ENCODE data around the gene NYNRIN.
"Not testable (repeated sequence)": the region's sequence is repeated elsewhere in the genome, so short reads cannot be mapped to it uniquely, and the experiment has no call there.

NYNRIN gene

GRCh38 chr14:24442240-24443052 lies 43.6 kb downstream of the NYNRIN start, which contains the start of gene SDR39U1:
SDR39U1 (minus strand) TSS chr14:24442776; CDS start chr14:24442769, 7 bp downstream.
- WGBS (ENCODE audit: insufficient coverage), result 0% methylated on average over 23 of the region's 52 CpGs
- CTCF ChIA-PET, result interaction anchor here (1.1 to 21.5 kb wide), 4 partner anchors 11 to 110 kb away, joined by 3 to 488 read pairs (median 18); partner anchors contain the start of genes ADCY4, CBLN3, KHNYN and RIPK3
- POLR2A ChIA-PET, result interaction anchor here (0.9 to 1.7 kb wide), 2 partner anchors 33 to 109 kb away, joined by 5 to 6 read pairs; no protein-coding TSS in a partner anchor
- Histone ChIP-seq H3K36me3 (ENCODE audit: control insufficient read depth in 4 of 4, insufficient read depth in 4 of 4, low read length in 3 of 4) (peaks cover 6 to 38% (median 29%) of the 10 kb centered on the region in 4 experiments), H3K9me3 (ENCODE audit: control extremely low read depth in 1 of 5, control insufficient read depth in 4 of 5, insufficient read depth in 2 of 5, low read depth in 1 of 5, low read length in 4 of 5) (no peaks in the 10 kb centered on the region), H3K4me1 (ENCODE audit: control extremely low read depth in 1 of 4, control insufficient read depth in 4 of 4, insufficient read depth in 4 of 4, low read length in 3 of 4) (peaks cover 6 to 38% (median 31%) of the 10 kb centered on the region in 4 experiments), H3K27ac (ENCODE audit: insufficient read depth in 1 of 2, low read depth in 1 of 2, low read length in 2 of 2, poor library complexity in 1 of 2, severe bottlenecking in 2 of 2) (peak within 1 kb of the TSS; percentile 92 to 97), H3K27me3 (replicated peaks in 2 of 5; ENCODE audit: control insufficient read depth in 4 of 5, insufficient read depth in 5 of 5, low read length in 4 of 5) (no peaks in the 10 kb centered on the region), H3K4me3 (ENCODE audit: control insufficient read depth in 1 of 7, extremely low read depth in 1 of 7, insufficient read depth in 4 of 7, low read depth in 2 of 7, low read length in 6 of 7) (peak within 1 kb of the TSS; percentile 60 to 96 (median 83))
- DNase-seq, result peak; percentile 99 to 100 (median 99)

- Histone ChIP-seq H3K27ac (ENCODE audit: insufficient read depth in 1 of 2, low read depth in 1 of 2, low read length in 2 of 2, poor library complexity in 1 of 2, severe bottlenecking in 2 of 2) (peak overlapping the region; percentile 82 to 97), H3K36me3 (ENCODE audit: control insufficient read depth in 4 of 4, insufficient read depth in 4 of 4, low read length in 3 of 4) (peaks cover 6 to 31% (median 25%) of the 10 kb centered on the region in 4 experiments), H3K4me3 (ENCODE audit: control insufficient read depth in 1 of 7, extremely low read depth in 1 of 7, insufficient read depth in 4 of 7, low read depth in 2 of 7, low read length in 6 of 7) (peak overlapping the region in 6 of 7 experiments; percentile 78 to 96 (median 85)), H3K4me1 (ENCODE audit: control extremely low read depth in 1 of 4, control insufficient read depth in 4 of 4, insufficient read depth in 4 of 4, low read length in 3 of 4) (peaks cover 2 to 31% (median 24%) of the 10 kb centered on the region in 4 experiments), H3K27me3 (replicated peaks in 2 of 5; ENCODE audit: control insufficient read depth in 4 of 5, insufficient read depth in 5 of 5, low read length in 4 of 5) (no peaks in the 10 kb centered on the region), H3K9me3 (ENCODE audit: control extremely low read depth in 1 of 5, control insufficient read depth in 4 of 5, insufficient read depth in 2 of 5, low read depth in 1 of 5, low read length in 4 of 5) (no peaks in the 10 kb centered on the region)
- POLR2A ChIA-PET, result no interaction called here
- CTCF ChIA-PET, result interaction anchor here (21.5 kb wide), 1 partner anchor 111 kb away, joined by 488 read pairs; the partner anchor contains the start of genes ADCY4 and RIPK3
- 9% methylated on average over 6 of the region's 7 CpGs for WGBS (ENCODE audit: insufficient coverage)
- no peak for DNase-seq
Observed at GRCh38 chr14:24443053-24443665, 44.4 kb downstream of the NYNRIN start.

GRCh38 chr14:24450828-24451227 lies 52.0 kb downstream of the NYNRIN start:
- DNase-seq; H3K36me3 ChIP-seq (ENCODE audit: control insufficient read depth in 4 of 4, insufficient read depth in 4 of 4, low read length in 3 of 4); CTCF ChIA-PET; H3K4me1 ChIP-seq (ENCODE audit: control extremely low read depth in 1 of 4, control insufficient read depth in 4 of 4, insufficient read depth in 4 of 4, low read length in 3 of 4); H3K27ac ChIP-seq (ENCODE audit: insufficient read depth in 1 of 2, low read depth in 1 of 2, low read length in 2 of 2, poor library complexity in 1 of 2, severe bottlenecking in 2 of 2); H3K4me3 ChIP-seq (ENCODE audit: control insufficient read depth in 1 of 7, extremely low read depth in 1 of 7, insufficient read depth in 4 of 7, low read depth in 2 of 7, low read length in 6 of 7); H3K27me3 ChIP-seq (replicated peaks in 2 of 5; ENCODE audit: control insufficient read depth in 4 of 5, insufficient read depth in 5 of 5, low read length in 4 of 5); H3K9me3 ChIP-seq (ENCODE audit: control extremely low read depth in 1 of 5, control insufficient read depth in 4 of 5, insufficient read depth in 2 of 5, low read depth in 1 of 5, low read length in 4 of 5); POLR2A ChIA-PET: not testable (repeated sequence)
- no CpG with 5 or more reads among the region's 2 CpGs for WGBS (ENCODE audit: insufficient coverage)

- Histone ChIP-seq H3K36me3 (ENCODE audit: control insufficient read depth in 4 of 4, insufficient read depth in 4 of 4, low read length in 3 of 4) (peaks cover 0 to 2% (median 0%) of the 10 kb centered on the region in 4 experiments), H3K27me3 (replicated peaks in 2 of 5; ENCODE audit: control insufficient read depth in 4 of 5, insufficient read depth in 5 of 5, low read length in 4 of 5) (no peaks in the 10 kb centered on the region), H3K9me3 (ENCODE audit: control extremely low read depth in 1 of 5, control insufficient read depth in 4 of 5, insufficient read depth in 2 of 5, low read depth in 1 of 5, low read length in 4 of 5) (peaks cover 0 to 7% (median 4%) of the 10 kb centered on the region in 5 experiments), H3K4me3 (ENCODE audit: control insufficient read depth in 1 of 7, extremely low read depth in 1 of 7, insufficient read depth in 4 of 7, low read depth in 2 of 7, low read length in 6 of 7) (no peak overlapping the region), H3K4me1 (ENCODE audit: control extremely low read depth in 1 of 4, control insufficient read depth in 4 of 4, insufficient read depth in 4 of 4, low read length in 3 of 4) (no peaks in the 10 kb centered on the region), H3K27ac (ENCODE audit: insufficient read depth in 1 of 2, low read depth in 1 of 2, low read length in 2 of 2, poor library complexity in 1 of 2, severe bottlenecking in 2 of 2) (no peak overlapping the region)
- CTCF ChIA-PET, result interaction anchor here (1.3 to 1.5 kb wide), 2 partner anchors 20 to 24 kb away, joined by 3 to 4 read pairs; no protein-coding TSS in a partner anchor
- POLR2A ChIA-PET, result no interaction called here
- DNase-seq, result no peak
Observed at GRCh38 chr14:24456980-24457379, 58.2 kb downstream of the NYNRIN start.

GRCh38 chr14:24458736-24459135 lies 59.9 kb downstream of the NYNRIN start:
- DNase-seq, result no peak
- Histone ChIP-seq H3K4me3 (ENCODE audit: control insufficient read depth in 1 of 7, extremely low read depth in 1 of 7, insufficient read depth in 4 of 7, low read depth in 2 of 7, low read length in 6 of 7) (no peak overlapping the region), H3K36me3 (ENCODE audit: control insufficient read depth in 4 of 4, insufficient read depth in 4 of 4, low read length in 3 of 4) (peaks cover 0 to 2% (median 0%) of the 10 kb centered on the region in 4 experiments), H3K27ac (ENCODE audit: insufficient read depth in 1 of 2, low read depth in 1 of 2, low read length in 2 of 2, poor library complexity in 1 of 2, severe bottlenecking in 2 of 2) (no peak overlapping the region), H3K4me1 (ENCODE audit: control extremely low read depth in 1 of 4, control insufficient read depth in 4 of 4, insufficient read depth in 4 of 4, low read length in 3 of 4) (no peaks in the 10 kb centered on the region), H3K27me3 (replicated peaks in 2 of 5; ENCODE audit: control insufficient read depth in 4 of 5, insufficient read depth in 5 of 5, low read length in 4 of 5) (no peaks in the 10 kb centered on the region), H3K9me3 (ENCODE audit: control extremely low read depth in 1 of 5, control insufficient read depth in 4 of 5, insufficient read depth in 2 of 5, low read depth in 1 of 5, low read length in 4 of 5) (peaks cover 0 to 5% (median 1%) of the 10 kb centered on the region in 5 experiments)
- CTCF ChIA-PET, result interaction anchor here (1.0 kb wide), 1 partner anchor 215 kb away, joined by 3 read pairs; no protein-coding TSS in a partner anchor
- POLR2A ChIA-PET, result no interaction called here
- WGBS (ENCODE audit: insufficient coverage), result 100% methylated on average over 1 of the region's 1 CpG

- Histone ChIP-seq H3K36me3 (ENCODE audit: control insufficient read depth in 4 of 4, insufficient read depth in 4 of 4, low read length in 3 of 4) (peaks cover 0 to 2% (median 0%) of the 10 kb centered on the region in 4 experiments), H3K4me3 (ENCODE audit: control insufficient read depth in 1 of 7, extremely low read depth in 1 of 7, insufficient read depth in 4 of 7, low read depth in 2 of 7, low read length in 6 of 7) (no peak overlapping the region), H3K9me3 (ENCODE audit: control extremely low read depth in 1 of 5, control insufficient read depth in 4 of 5, insufficient read depth in 2 of 5, low read depth in 1 of 5, low read length in 4 of 5) (peaks cover 0 to 5% (median 0%) of the 10 kb centered on the region in 5 experiments), H3K27ac (ENCODE audit: insufficient read depth in 1 of 2, low read depth in 1 of 2, low read length in 2 of 2, poor library complexity in 1 of 2, severe bottlenecking in 2 of 2) (no peak overlapping the region), H3K27me3 (replicated peaks in 2 of 5; ENCODE audit: control insufficient read depth in 4 of 5, insufficient read depth in 5 of 5, low read length in 4 of 5) (no peaks in the 10 kb centered on the region), H3K4me1 (ENCODE audit: control extremely low read depth in 1 of 4, control insufficient read depth in 4 of 4, insufficient read depth in 4 of 4, low read length in 3 of 4) (no peaks in the 10 kb centered on the region)
- ChIA-PET POLR2A (no interaction called here), CTCF (interaction anchor here (1.0 to 1.7 kb wide), 2 partner anchors 23 to 215 kb away, joined by 3 to 4 read pairs; no protein-coding TSS in a partner anchor)
- WGBS (ENCODE audit: insufficient coverage), result 93% methylated on average over 2 of the region's 3 CpGs
- DNase-seq, result no peak
Observed at GRCh38 chr14:24459331-24459730, 60.5 kb downstream of the NYNRIN start.
